Natural killer cell (primary cell): ENCODE measurements around the gene KPNA4. TPM values are rescaled to one million over a fixed set of nuclear protein-coding genes. Genes with fewer than 3 reads are reported as not detected.

Source experiments
- ATAC-seq, 3 donors: fragments of 150-1000 bp in 2 of 3; fragments of 200-7000 bp in 1 of 3; cut with Tn5 transposase; 1 replicate in 1 of 3; 2 replicates in 2 of 3; pipeline ENCODE4 v1.10.0; 2021; ENCODE audit warnings: mild to moderate bottlenecking in 2 of 3, moderate library complexity in 2 of 3
- DNase-seq, 2 donors: peaks; one replicate each; pipeline versions ENCODE4 v3.0.0 to v3.0.0-alpha.2; 2013 to 2021; ENCODE audit warnings: mixed read lengths in 1 of 2
- H3K27ac ChIP-seq: one replicate; pipeline ENCODE4 v1.5.1; 2013; ENCODE audit warnings: mild to moderate bottlenecking, low read length
- H3K27me3 ChIP-seq: one replicate; pipeline ENCODE4 v1.6.1; 2013; ENCODE audit warnings: low read length; ENCODE audit not compliant: control insufficient read depth, insufficient read depth
- H3K36me3 ChIP-seq: one replicate; pipeline ENCODE4 v1.6.1; 2013; ENCODE audit warnings: low read length; ENCODE audit not compliant: control insufficient read depth, insufficient read depth
- H3K4me1 ChIP-seq: one replicate; pipeline ENCODE4 v1.6.1; 2013; ENCODE audit warnings: low read length; ENCODE audit not compliant: control insufficient read depth, insufficient read depth
- H3K4me3 ChIP-seq: one replicate; pipeline ENCODE4 v1.5.1; 2013; ENCODE audit warnings: low read length
- H3K9me3 ChIP-seq: one replicate; pipeline ENCODE4 v1.6.1; 2013; ENCODE audit warnings: low read length; ENCODE audit not compliant: control insufficient read depth, insufficient read depth
- H3K27ac Mint-ChIP-seq, 2 donors: one replicate each; pipeline ENCODE4 v1.8.0; 2022; ENCODE audit warnings: mild to moderate bottlenecking in 2 of 2, mixed read lengths in 2 of 2, moderate library complexity in 1 of 2
- H3K27me3 Mint-ChIP-seq, 2 donors: one replicate each; pipeline ENCODE4 v1.8.0; 2022; ENCODE audit warnings: low read depth in 2 of 2, mixed read lengths in 2 of 2
- H3K36me3 Mint-ChIP-seq: one replicate; pipeline ENCODE4 v1.8.0; 2022; ENCODE audit warnings: mixed read lengths
- H3K4me1 Mint-ChIP-seq, 2 donors: one replicate each; pipeline ENCODE4 v1.8.0; 2022; ENCODE audit warnings: mixed read lengths in 2 of 2
- H3K4me3 Mint-ChIP-seq: one replicate; pipeline ENCODE4 v1.8.0; 2022; ENCODE audit warnings: mild to moderate bottlenecking, moderate library complexity, mixed read lengths
- H3K9me3 Mint-ChIP-seq, 2 donors: one replicate each; pipeline ENCODE4 v1.8.0; 2022; ENCODE audit warnings: mixed read lengths in 2 of 2
- CTCF ChIP-seq: fragments of 200-600 bp; IDR thresholded peaks from one replicate; pipeline ENCODE4 v1.8.0; 2022; ENCODE audit warnings: antibody characterized with exemption
- WGBS: methylation state at CpG from one replicate; pipeline ENCODE4 v1.1.7; 2013; ENCODE audit warnings: missing lambda C conversion rate; ENCODE audit not compliant: insufficient coverage; 5-methylcytosine and 5-hydroxymethylcytosine counted together
- intact Hi-C: fragments of 100-400 bp; cut with micrococcal nuclease; formaldehyde crosslinking; loops from one replicate; pipeline ENCODE4 v1.14.2; 2022
- total RNA-seq, 4 donors: library from RNA; stranded (reverse); fragments of 120-200 nt in 1 of 4; gene quantifications; one replicate each; pipeline versions ENCODE4 v1.2.3 to v1.2.4, GENCODE V29; 2013 to 2022

The KPNA4 gene
- total RNA-seq, 3 donors from 2014 or later (not counting 1 experiment from before 2014, with no cell fraction given), result 69.1 to 81.7 (median 74.1) TPM

DNA sequence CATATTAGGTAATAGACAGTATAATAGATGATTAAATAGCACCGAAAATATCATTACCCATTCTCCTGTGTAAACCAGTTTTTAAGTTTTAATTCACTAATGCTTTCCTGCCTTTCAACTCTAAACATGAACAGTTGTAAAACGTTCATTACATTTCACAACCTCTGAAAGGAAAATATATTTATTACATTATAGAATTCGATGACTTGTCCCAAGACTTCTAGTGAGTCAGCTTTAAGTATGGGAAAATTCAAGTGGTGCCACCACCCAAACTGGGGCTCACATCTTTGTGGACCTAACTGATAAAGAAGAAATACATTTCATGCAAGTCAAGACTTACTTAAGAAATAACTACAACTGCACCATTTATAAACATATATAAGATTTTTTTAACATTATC lies 117.8 kb downstream of the KPNA4 start:
- H3K27ac ChIP-seq, result no peak overlapping the region
- H3K27me3 Mint-ChIP-seq, result no peaks in the 10 kb centered on the region
- H3K9me3 Mint-ChIP-seq, result no peaks in the 10 kb centered on the region
- H3K27ac Mint-ChIP-seq, result no peak overlapping the region
- no peaks in the 10 kb centered on the region for H3K36me3 Mint-ChIP-seq
- H3K4me3 ChIP-seq, result no peak overlapping the region
- no peak for DNase-seq
- no peaks in the 10 kb centered on the region for H3K36me3 ChIP-seq
- H3K9me3 ChIP-seq, result peaks cover 7% of the 10 kb centered on the region
- peaks cover 34 to 35% of the 10 kb centered on the region in 2 donors for H3K4me1 Mint-ChIP-seq
- H3K27me3 ChIP-seq, result no peaks in the 10 kb centered on the region
- H3K4me3 Mint-ChIP-seq, result no peak overlapping the region
- no CpG with 5 or more reads among the region's 3 CpGs for WGBS
- H3K4me1 ChIP-seq, result peaks cover 7% of the 10 kb centered on the region
- intact Hi-C loops, result no loop called here
- no peak for TF ChIP-seq CTCF
- no peak for ATAC-seq

GRCh38 chr3:160446522-160447056 lies 118.8 kb downstream of the KPNA4 start:
- 99% methylated on average over 10 of the region's 13 CpGs for WGBS
- no peaks in the 10 kb centered on the region for H3K9me3 Mint-ChIP-seq
- H3K27me3 Mint-ChIP-seq, result no peaks in the 10 kb centered on the region
- Histone ChIP-seq H3K4me3 (no peak overlapping the region), H3K36me3 (no peaks in the 10 kb centered on the region), H3K27me3 (no peaks in the 10 kb centered on the region), H3K27ac (no peak overlapping the region), H3K4me1 (peaks cover 7% of the 10 kb centered on the region), H3K9me3 (peaks cover 7% of the 10 kb centered on the region)
- no peak for DNase-seq
- H3K4me1 Mint-ChIP-seq, result peaks cover 39 to 42% of the 10 kb centered on the region in 2 donors
- H3K27ac Mint-ChIP-seq, result no peak overlapping the region
- H3K36me3 Mint-ChIP-seq, result no peaks in the 10 kb centered on the region
- TF ChIP-seq CTCF, result no peak
- ATAC-seq, result no peak
- H3K4me3 Mint-ChIP-seq, result no peak overlapping the region
- intact Hi-C loops, result no loop called here

- no peak overlapping the region for H3K27ac Mint-ChIP-seq
- no peaks in the 10 kb centered on the region for H3K27me3 Mint-ChIP-seq
- TF ChIP-seq CTCF, result no peak
- ATAC-seq (no peak), DNase-seq (no peak)
- no peak overlapping the region for H3K4me3 Mint-ChIP-seq
- no CpG with 5 or more reads among the region's 1 CpG for WGBS
- Histone ChIP-seq H3K27me3 (no peaks in the 10 kb centered on the region), H3K4me1 (peaks cover 7% of the 10 kb centered on the region), H3K9me3 (peaks cover 7% of the 10 kb centered on the region), H3K27ac (no peak overlapping the region), H3K4me3 (no peak overlapping the region), H3K36me3 (no peaks in the 10 kb centered on the region)
- no peaks in the 10 kb centered on the region for H3K36me3 Mint-ChIP-seq
- no peaks in the 10 kb centered on the region for H3K9me3 Mint-ChIP-seq
- intact Hi-C loops, result no loop called here
- peaks cover 39 to 42% of the 10 kb centered on the region in 2 donors for H3K4me1 Mint-ChIP-seq
Measured at GRCh38 chr3:160445854-160446253, 119.5 kb downstream of the KPNA4 start.

Other genes with a start within 250 kb of the KPNA4 start
- 10 to 100 TPM; 22.6 to 22.9 (median 22.9) TPM for gene IFT80, start 166.3 kb downstream of the KPNA4 start, total RNA-seq
- gene SMC4, start 165.9 kb downstream of the KPNA4 start, total RNA-seq, result 10 to 100 TPM; 83.4 to 99.3 (median 92.0) TPM
- 10 to 100 TPM; 16.7 to 20.3 (median 17.9) TPM for gene TRIM59, start 115.8 kb downstream of the KPNA4 start, total RNA-seq
- gene ARL14, start 111.6 kb upstream of the KPNA4 start, total RNA-seq, result not detected
- 10 to 100 TPM; 52.6 to 73.2 (median 52.9) TPM for gene PPM1L, start 190.7 kb upstream of the KPNA4 start, total RNA-seq